Measurements from ENCODE around the gene PAWR.
"Not testable (repeated sequence)": the region's sequence is repeated elsewhere in the genome, so short reads cannot be mapped to it uniquely, and the experiment has no call there.

Gene PAWR

GRCh38 chr12:79587368-79587767 lies 103.4 kb downstream of the PAWR start:
- no peak for DNase-seq

- DNase-seq, result no peak
These were observed 105.6 kb downstream of the PAWR start for GRCh38 chr12:79585147-79585546.

GRCh38 chr12:79573820-79574219 lies 116.9 kb downstream of the PAWR start:
- no peak for DNase-seq

GRCh38 chr12:79569679-79570078 lies 121.1 kb downstream of the PAWR start:
- no peak for DNase-seq

- DNase-seq, result no peak
These were observed 123.6 kb downstream of the PAWR start for GRCh38 chr12:79567175-79567563.

GRCh38 chr12:79566452-79567174 lies 124.2 kb downstream of the PAWR start:
- DNase-seq, result no peak

GRCh38 chr12:79564727-79565350 lies 125.9 kb downstream of the PAWR start:
- DNase-seq, result not testable (repeated sequence)

- no peak for DNase-seq
These were observed 127.6 kb downstream of the PAWR start for GRCh38 chr12:79563021-79563740.

GRCh38 chr12:79561401-79562132 lies 129.2 kb downstream of the PAWR start:
- DNase-seq, result no peak

GRCh38 chr12:79560225-79560889 lies 130.4 kb downstream of the PAWR start:
- no peak for DNase-seq

- no peak for DNase-seq
These were observed 131.2 kb downstream of the PAWR start for GRCh38 chr12:79559591-79559990.

GRCh38 chr12:79558924-79559469 lies 131.8 kb downstream of the PAWR start:
- DNase-seq, result no peak

- no peak for DNase-seq
These were observed 133.0 kb downstream of the PAWR start for GRCh38 chr12:79557690-79558315.

GRCh38 chr12:79555028-79555925 lies 135.5 kb downstream of the PAWR start:
- DNase-seq, result no peak

- no peak for DNase-seq
These were observed 136.7 kb downstream of the PAWR start for GRCh38 chr12:79553863-79554574.

- DNase-seq, result no peak
These were observed 138.6 kb downstream of the PAWR start for GRCh38 chr12:79552192-79552591.

- DNase-seq, result no peak
These were observed 141.1 kb downstream of the PAWR start for GRCh38 chr12:79549531-79550271.

- DNase-seq, result no peak
These were observed 142.2 kb downstream of the PAWR start for GRCh38 chr12:79548610-79548924.
